Measurements from ENCODE around the gene SERTM1. TPM values are rescaled to one million over a fixed set of nuclear protein-coding genes. Genes with fewer than 3 reads are reported as not detected.

SERTM1 gene
- total RNA-seq, 1 donor from 2014 or later: 0.08 TPM

DNA sequence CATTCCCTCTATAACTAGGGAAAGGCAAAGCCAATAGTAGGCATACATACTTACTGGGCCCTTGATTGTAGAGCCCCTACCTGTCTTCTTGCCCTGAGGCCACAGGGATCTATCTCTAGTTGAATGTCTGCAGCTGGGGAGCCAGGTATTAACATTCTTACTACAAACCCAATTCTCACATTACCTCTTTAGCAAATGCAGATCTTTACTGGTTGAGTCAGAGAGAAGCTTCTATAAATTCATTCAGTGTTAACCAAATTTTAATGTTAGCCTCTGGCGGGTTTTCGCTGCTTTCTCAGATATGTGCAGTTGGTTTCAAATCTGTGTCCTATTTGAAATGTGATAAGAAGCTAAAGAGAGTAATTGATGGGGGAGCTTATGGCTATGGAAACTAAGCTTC lies 43.2 kb downstream of the SERTM1 start:
- TF ChIP-seq, protein P1, sequence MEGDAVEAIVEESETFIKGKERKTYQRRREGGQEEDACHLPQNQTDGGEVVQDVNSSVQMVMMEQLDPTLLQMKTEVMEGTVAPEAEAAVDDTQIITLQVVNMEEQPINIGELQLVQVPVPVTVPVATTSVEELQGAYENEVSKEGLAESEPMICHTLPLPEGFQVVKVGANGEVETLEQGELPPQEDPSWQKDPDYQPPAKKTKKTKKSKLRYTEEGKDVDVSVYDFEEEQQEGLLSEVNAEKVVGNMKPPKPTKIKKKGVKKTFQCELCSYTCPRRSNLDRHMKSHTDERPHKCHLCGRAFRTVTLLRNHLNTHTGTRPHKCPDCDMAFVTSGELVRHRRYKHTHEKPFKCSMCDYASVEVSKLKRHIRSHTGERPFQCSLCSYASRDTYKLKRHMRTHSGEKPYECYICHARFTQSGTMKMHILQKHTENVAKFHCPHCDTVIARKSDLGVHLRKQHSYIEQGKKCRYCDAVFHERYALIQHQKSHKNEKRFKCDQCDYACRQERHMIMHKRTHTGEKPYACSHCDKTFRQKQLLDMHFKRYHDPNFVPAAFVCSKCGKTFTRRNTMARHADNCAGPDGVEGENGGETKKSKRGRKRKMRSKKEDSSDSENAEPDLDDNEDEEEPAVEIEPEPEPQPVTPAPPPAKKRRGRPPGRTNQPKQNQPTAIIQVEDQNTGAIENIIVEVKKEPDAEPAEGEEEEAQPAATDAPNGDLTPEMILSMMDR (IDR thresholded peaks at IDR 0.05; ENCODE audit: unreplicated experiment): no peak
- H3K4me1 Mint-ChIP-seq (ENCODE audit: unreplicated experiment): no peaks in the 10 kb centered on the region
- no peaks in the 10 kb centered on the region for H3K36me3 Mint-ChIP-seq (ENCODE audit: low read depth, unreplicated experiment)
- peaks cover 5% of the 10 kb centered on the region for H3K27me3 Mint-ChIP-seq (ENCODE audit: unreplicated experiment)
- no peak overlapping the region for H3K27ac Mint-ChIP-seq (ENCODE audit: unreplicated experiment)
- no peak for DNase-seq (ENCODE audit: low spot score)
- no peak overlapping the region for H3K4me3 Mint-ChIP-seq (ENCODE audit: unreplicated experiment)
- H3K9me3 Mint-ChIP-seq (ENCODE audit: unreplicated experiment): no peaks in the 10 kb centered on the region

DNA sequence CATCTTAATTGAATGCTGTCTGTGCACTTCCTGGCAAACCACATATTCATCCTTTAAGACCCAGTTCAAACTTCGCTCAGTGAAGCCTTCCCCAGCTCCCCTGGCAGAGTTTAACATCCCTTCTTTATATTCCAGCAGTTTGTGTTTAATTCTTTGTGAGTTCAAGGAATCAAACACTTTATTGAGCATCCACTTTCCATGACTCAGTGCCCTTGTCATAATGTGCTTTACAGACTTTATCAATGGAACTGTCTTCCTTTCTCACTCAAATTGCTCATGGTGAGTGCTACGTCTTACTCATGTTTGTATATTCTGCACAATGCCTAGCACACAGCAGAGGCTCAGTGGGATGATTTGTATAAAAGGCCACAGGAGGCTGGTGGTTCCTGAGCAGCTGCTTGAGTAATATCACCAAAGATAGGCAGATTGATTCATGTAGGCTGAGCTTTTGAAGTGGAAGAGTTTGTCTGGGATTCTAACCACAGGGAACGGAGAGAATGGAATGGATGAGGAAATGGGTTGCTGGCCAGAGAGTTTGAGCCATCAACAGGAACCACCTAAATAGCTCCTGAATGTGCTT lies 44.2 kb downstream of the SERTM1 start:
- Mint-ChIP-seq H3K4me3 (ENCODE audit: unreplicated experiment) (no peak overlapping the region), H3K36me3 (ENCODE audit: low read depth, unreplicated experiment) (no peaks in the 10 kb centered on the region), H3K27me3 (ENCODE audit: unreplicated experiment) (peaks cover 1% of the 10 kb centered on the region), H3K27ac (ENCODE audit: unreplicated experiment) (no peak overlapping the region), H3K4me1 (ENCODE audit: unreplicated experiment) (no peaks in the 10 kb centered on the region), H3K9me3 (ENCODE audit: unreplicated experiment) (no peaks in the 10 kb centered on the region)
- DNase-seq (ENCODE audit: low spot score): no peak
- TF ChIP-seq, protein P1 (IDR thresholded peaks at IDR 0.05; ENCODE audit: unreplicated experiment): no peak

DNA sequence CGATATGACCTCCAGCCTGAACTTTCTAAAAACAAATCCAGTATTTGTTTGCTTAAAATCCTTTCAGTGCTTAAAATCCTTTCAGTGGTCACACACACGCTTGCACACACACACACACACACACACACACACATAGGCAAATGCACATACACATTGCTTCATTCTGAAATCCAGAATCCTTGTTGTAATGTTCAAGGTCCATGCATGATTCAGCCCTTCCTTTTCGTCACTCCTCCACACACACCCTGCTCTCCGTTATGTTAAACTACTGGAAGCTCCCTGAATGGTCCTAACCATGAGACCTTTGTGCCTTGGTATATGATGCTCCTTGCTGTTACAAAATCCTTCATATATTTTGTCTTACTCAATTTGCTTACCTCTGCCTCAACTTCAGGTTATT lies 44.9 kb downstream of the SERTM1 start:
- H3K4me3 Mint-ChIP-seq (ENCODE audit: unreplicated experiment): no peak overlapping the region
- TF ChIP-seq, protein P1 (IDR thresholded peaks at IDR 0.05; ENCODE audit: unreplicated experiment): no peak
- no peaks in the 10 kb centered on the region for H3K9me3 Mint-ChIP-seq (ENCODE audit: unreplicated experiment)
- DNase-seq (ENCODE audit: low spot score): no peak
- H3K27ac Mint-ChIP-seq (ENCODE audit: unreplicated experiment): no peak overlapping the region
- H3K27me3 Mint-ChIP-seq (ENCODE audit: unreplicated experiment): peaks cover 1% of the 10 kb centered on the region
- no peaks in the 10 kb centered on the region for H3K4me1 Mint-ChIP-seq (ENCODE audit: unreplicated experiment)
- no peaks in the 10 kb centered on the region for H3K36me3 Mint-ChIP-seq (ENCODE audit: low read depth, unreplicated experiment)

DNA sequence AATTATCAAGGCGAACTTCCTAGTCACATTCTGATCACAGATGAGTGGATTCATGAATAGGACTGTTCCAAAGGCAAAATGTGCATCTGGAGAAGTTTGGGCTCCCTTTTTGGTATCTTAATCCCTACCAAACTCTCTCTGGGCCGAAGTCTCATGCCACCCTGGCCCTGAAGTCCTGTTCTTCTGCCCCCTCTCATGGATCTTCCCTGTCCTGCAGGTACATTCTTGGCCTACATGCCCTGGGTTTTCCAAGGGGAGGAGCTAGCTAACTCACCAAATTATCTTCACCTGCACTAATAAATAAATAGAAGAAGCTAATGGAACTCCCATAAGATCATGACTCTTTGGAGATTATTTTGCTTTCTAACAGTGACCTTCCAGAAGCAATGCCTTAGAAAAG lies 50.3 kb downstream of the SERTM1 start:
- TF ChIP-seq, protein P1 (IDR thresholded peaks at IDR 0.05; ENCODE audit: unreplicated experiment): no peak
- Mint-ChIP-seq H3K27ac (ENCODE audit: unreplicated experiment) (no peak overlapping the region), H3K9me3 (ENCODE audit: unreplicated experiment) (no peaks in the 10 kb centered on the region), H3K4me3 (ENCODE audit: unreplicated experiment) (no peak overlapping the region), H3K36me3 (ENCODE audit: low read depth, unreplicated experiment) (no peaks in the 10 kb centered on the region), H3K27me3 (ENCODE audit: unreplicated experiment) (no peaks in the 10 kb centered on the region), H3K4me1 (ENCODE audit: unreplicated experiment) (no peaks in the 10 kb centered on the region)
- no peak for DNase-seq (ENCODE audit: low spot score)

DNA sequence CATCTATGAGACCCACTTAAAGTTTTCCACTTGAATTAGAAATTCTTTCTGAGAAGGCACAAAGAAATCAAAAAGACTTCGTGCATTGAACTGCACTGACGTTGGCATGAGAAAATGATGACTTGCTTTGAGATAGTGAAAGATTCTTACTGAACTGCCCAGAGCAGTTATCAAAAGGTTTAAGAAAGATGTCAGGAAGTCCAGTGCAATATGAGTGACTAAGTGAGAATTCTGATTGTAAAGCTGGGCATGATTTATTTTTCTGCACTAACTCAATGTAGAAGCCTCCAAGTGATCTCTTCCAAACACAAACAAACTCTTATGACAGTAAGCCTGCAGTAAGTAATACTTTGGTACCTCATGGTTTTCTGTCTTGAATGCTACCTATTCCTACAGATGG lies 52.1 kb downstream of the SERTM1 start:
- TF ChIP-seq, protein P1 (IDR thresholded peaks at IDR 0.05; ENCODE audit: unreplicated experiment): no peak
- no peak for DNase-seq (ENCODE audit: low spot score)
- H3K27me3 Mint-ChIP-seq (ENCODE audit: unreplicated experiment): no peaks in the 10 kb centered on the region
- H3K4me1 Mint-ChIP-seq (ENCODE audit: unreplicated experiment): no peaks in the 10 kb centered on the region
- no peaks in the 10 kb centered on the region for H3K9me3 Mint-ChIP-seq (ENCODE audit: unreplicated experiment)
- H3K4me3 Mint-ChIP-seq (ENCODE audit: unreplicated experiment): no peak overlapping the region
- no peaks in the 10 kb centered on the region for H3K36me3 Mint-ChIP-seq (ENCODE audit: low read depth, unreplicated experiment)
- no peak overlapping the region for H3K27ac Mint-ChIP-seq (ENCODE audit: unreplicated experiment)

Measured in endothelial cell (in vitro differentiated cells).